ENCODE measurements around the gene CFAP99. TPM values are rescaled to one million over a fixed set of nuclear protein-coding genes. Genes with fewer than 3 reads are reported as not detected.

Gene CFAP99
- total and polyA plus RNA-seq, 2 donors (not counting 1 experiment from before 2014, with no cell fraction given): under 0.01 TPM; not detected in 1

GRCh38 chr4:2402941-2403340 lies 15.8 kb upstream of the CFAP99 start:
- DNase-seq (ENCODE audit: low read depth in 2 of 2): no peak
- Histone ChIP-seq H3K79me2 (ENCODE audit: control insufficient read depth, insufficient read depth, low read length) (no peaks in the 10 kb centered on the region), H4K20me1 (ENCODE audit: control insufficient read depth, extremely low read depth, insufficient read depth, low read length) (no peaks in the 10 kb centered on the region), H3K9ac (ENCODE audit: insufficient read depth, low read length) (no peak overlapping the region), H3K4me1 (ENCODE audit: control insufficient read depth, extremely low read depth, insufficient read depth, low read length) (peaks cover 3% of the 10 kb centered on the region), H3K4me3 (replicated peaks in 1 of 4; ENCODE audit: control extremely low read depth in 1 of 4, insufficient read depth in 1 of 4, low read depth in 3 of 4, low read length in 4 of 4) (peak overlapping the region in 1 of 4 experiments; percentile 6), H2AFZ (ENCODE audit: low read length) (no peak overlapping the region), H3K27ac (ENCODE audit: insufficient read depth, low read length) (no peak overlapping the region), H3K36me3 (ENCODE audit: control insufficient read depth, insufficient read depth, low read length) (no peaks in the 10 kb centered on the region), H3K27me3 (ENCODE audit: control insufficient read depth, insufficient read depth, low read length) (no peaks in the 10 kb centered on the region), H3K4me2 (ENCODE audit: extremely low read depth, insufficient read depth, low read length) (peak overlapping the region; percentile 86), H3K9me3 (ENCODE audit: control insufficient read depth, insufficient read depth, low read depth, low read length) (no peaks in the 10 kb centered on the region)
- TF ChIP-seq EZH2 (IDR thresholded peaks at IDR 0.05; ENCODE audit: low read length, missing control alignments) (no peak), CTCF (conservative IDR thresholded peaks at IDR 0.05 in 1 of 2, IDR thresholded peaks at IDR 0.05 in 1 of 2; ENCODE audit: low read depth in 1 of 2, low read length in 2 of 2) (no peak)

- no peak overlapping the region for H3K4me2 ChIP-seq (ENCODE audit: extremely low read depth, insufficient read depth, low read length)
- no peak overlapping the region for H2AFZ ChIP-seq (ENCODE audit: low read length)
- DNase-seq (ENCODE audit: low read depth in 2 of 2): no peak
- H3K27me3 ChIP-seq (ENCODE audit: control insufficient read depth, insufficient read depth, low read length): no peaks in the 10 kb centered on the region
- H3K9me3 ChIP-seq (ENCODE audit: control insufficient read depth, insufficient read depth, low read depth, low read length): no peaks in the 10 kb centered on the region
- H3K4me1 ChIP-seq (ENCODE audit: control insufficient read depth, extremely low read depth, insufficient read depth, low read length): peaks cover 3% of the 10 kb centered on the region
- no peak overlapping the region for H3K27ac ChIP-seq (ENCODE audit: insufficient read depth, low read length)
- H3K36me3 ChIP-seq (ENCODE audit: control insufficient read depth, insufficient read depth, low read length): no peaks in the 10 kb centered on the region
- TF ChIP-seq EZH2 (IDR thresholded peaks at IDR 0.05; ENCODE audit: low read length, missing control alignments) (no peak), CTCF (conservative IDR thresholded peaks at IDR 0.05 in 1 of 2, IDR thresholded peaks at IDR 0.05 in 1 of 2; ENCODE audit: low read depth in 1 of 2, low read length in 2 of 2) (no peak)
- peaks cover 4% of the 10 kb centered on the region for H3K79me2 ChIP-seq (ENCODE audit: control insufficient read depth, insufficient read depth, low read length)
- no peaks in the 10 kb centered on the region for H4K20me1 ChIP-seq (ENCODE audit: control insufficient read depth, extremely low read depth, insufficient read depth, low read length)
- no peak overlapping the region for H3K9ac ChIP-seq (ENCODE audit: insufficient read depth, low read length)
- no peak overlapping the region for H3K4me3 ChIP-seq (replicated peaks in 1 of 4; ENCODE audit: control extremely low read depth in 1 of 4, insufficient read depth in 1 of 4, low read depth in 3 of 4, low read length in 4 of 4)
Observed at GRCh38 chr4:2406406-2406805, 12.3 kb upstream of the CFAP99 start.

GRCh38 chr4:2406920-2407319 lies 11.8 kb upstream of the CFAP99 start:
- Histone ChIP-seq H3K4me2 (ENCODE audit: extremely low read depth, insufficient read depth, low read length) (no peak overlapping the region), H3K9ac (ENCODE audit: insufficient read depth, low read length) (no peak overlapping the region), H3K9me3 (ENCODE audit: control insufficient read depth, insufficient read depth, low read depth, low read length) (no peaks in the 10 kb centered on the region), H3K4me1 (ENCODE audit: control insufficient read depth, extremely low read depth, insufficient read depth, low read length) (peaks cover under 1% of the 10 kb centered on the region), H3K36me3 (ENCODE audit: control insufficient read depth, insufficient read depth, low read length) (no peaks in the 10 kb centered on the region), H3K4me3 (replicated peaks in 1 of 4; ENCODE audit: control extremely low read depth in 1 of 4, insufficient read depth in 1 of 4, low read depth in 3 of 4, low read length in 4 of 4) (no peak overlapping the region), H3K27ac (ENCODE audit: insufficient read depth, low read length) (no peak overlapping the region), H3K27me3 (ENCODE audit: control insufficient read depth, insufficient read depth, low read length) (no peaks in the 10 kb centered on the region), H2AFZ (ENCODE audit: low read length) (no peak overlapping the region), H4K20me1 (ENCODE audit: control insufficient read depth, extremely low read depth, insufficient read depth, low read length) (no peaks in the 10 kb centered on the region), H3K79me2 (ENCODE audit: control insufficient read depth, insufficient read depth, low read length) (peaks cover 9% of the 10 kb centered on the region)
- TF ChIP-seq EZH2 (IDR thresholded peaks at IDR 0.05; ENCODE audit: low read length, missing control alignments) (no peak), CTCF (conservative IDR thresholded peaks at IDR 0.05 in 1 of 2, IDR thresholded peaks at IDR 0.05 in 1 of 2; ENCODE audit: low read depth in 1 of 2, low read length in 2 of 2) (no peak)
- no peak for DNase-seq (ENCODE audit: low read depth in 2 of 2)

All from fibroblast of lung (primary cell).